IPS-20b (cell line): ENCODE measurements around the gene FGF18.

Source experiments
- H3K27ac ChIP-seq: one replicate; pipeline ENCODE4 v1.5.1; 2013; ENCODE audit warnings: low read length
- H3K27me3 ChIP-seq: 2 replicates; pipeline ENCODE4 v1.6.1; 2013; ENCODE audit warnings: mild to moderate bottlenecking, low read length, inconsistent platforms; ENCODE audit not compliant: insufficient read depth
- H3K36me3 ChIP-seq: 2 replicates; pipeline ENCODE4 v1.6.1; 2013; ENCODE audit warnings: low read depth, mild to moderate bottlenecking, inconsistent platforms, low read length, moderate library complexity; ENCODE audit not compliant: insufficient read depth
- H3K4me1 ChIP-seq: 2 replicates; pipeline ENCODE4 v1.6.1; 2013; ENCODE audit warnings: mild to moderate bottlenecking, control low read depth, inconsistent platforms, low read length, moderate library complexity; ENCODE audit not compliant: insufficient read depth
- H3K4me3 ChIP-seq: 2 replicates; pipeline ENCODE4 v1.5.1; 2013; ENCODE audit warnings: mild to moderate bottlenecking, low read length, inconsistent platforms
- H3K9ac ChIP-seq: 2 replicates; pipeline ENCODE4 v1.6.1; 2013; ENCODE audit warnings: low read depth, mild to moderate bottlenecking, inconsistent platforms, low read length, moderate library complexity
- H3K9me3 ChIP-seq: 2 replicates; pipeline ENCODE4 v1.6.1; 2013; ENCODE audit warnings: mild to moderate bottlenecking, low read depth, low read length, inconsistent platforms; ENCODE audit not compliant: insufficient read depth

The FGF18 gene

DNA sequence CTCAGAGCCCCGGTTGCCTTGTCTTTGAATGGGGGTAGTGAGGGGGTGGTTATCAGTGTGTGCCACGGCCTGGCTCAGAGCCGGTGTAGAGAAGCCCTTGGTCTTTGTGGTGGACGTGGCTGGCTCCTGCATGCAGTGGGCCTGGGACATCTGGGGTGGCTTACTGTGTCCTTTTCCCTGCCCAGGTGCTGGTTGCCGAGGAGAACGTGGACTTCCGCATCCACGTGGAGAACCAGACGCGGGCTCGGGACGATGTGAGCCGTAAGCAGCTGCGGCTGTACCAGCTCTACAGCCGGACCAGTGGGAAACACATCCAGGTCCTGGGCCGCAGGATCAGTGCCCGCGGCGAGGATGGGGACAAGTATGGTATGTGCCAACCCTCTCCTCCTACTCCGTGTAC, 16.5 kb downstream of the FGF18 start:
- Histone ChIP-seq H3K27ac (no peak overlapping the region), H3K36me3 (no peaks in the 10 kb centered on the region), H3K4me3 (no peak overlapping the region), H3K4me1 (peaks cover 10% of the 10 kb centered on the region; the same call in 1 of the 2 replicates), H3K9me3 (no peaks in the 10 kb centered on the region), H3K9ac (no peak overlapping the region), H3K27me3 (no peaks in the 10 kb centered on the region)

DNA sequence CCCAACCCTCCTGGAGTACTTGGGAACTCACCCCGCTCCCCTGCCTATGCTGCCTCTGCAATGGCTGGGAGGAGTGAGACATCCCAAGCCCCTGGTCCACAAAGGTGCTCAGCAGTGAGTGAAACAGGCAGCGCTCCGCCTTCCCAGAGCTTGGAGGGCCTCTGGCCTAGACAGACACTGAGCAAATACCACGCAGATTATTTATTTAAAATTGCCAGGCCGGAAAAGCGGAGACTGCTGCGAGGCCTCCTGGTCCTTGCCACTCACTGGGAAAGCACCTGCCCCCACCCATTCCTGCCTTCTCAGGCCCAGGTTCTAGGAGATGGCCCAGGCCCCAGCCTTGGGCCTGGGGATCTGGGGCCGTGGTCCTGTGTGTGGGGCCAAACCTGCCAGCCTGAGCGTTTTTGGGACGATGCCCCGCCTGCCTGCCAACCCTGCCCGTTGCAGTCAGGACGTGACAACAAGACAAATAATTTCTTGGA, 17.4 kb downstream of the FGF18 start:
- Histone ChIP-seq H3K9me3 (no peaks in the 10 kb centered on the region), H3K4me3 (no peak overlapping the region), H3K4me1 (peaks cover 10% of the 10 kb centered on the region; the same call in 1 of the 2 replicates), H3K36me3 (no peaks in the 10 kb centered on the region), H3K27ac (no peak overlapping the region), H3K9ac (no peak overlapping the region), H3K27me3 (no peaks in the 10 kb centered on the region)

GRCh38 chr5:171437286-171437821, 17.9 kb downstream of the FGF18 start:
- Histone ChIP-seq H3K9ac (no peak overlapping the region), H3K4me3 (peak overlapping the region; percentile 24; the same call in 1 of the 2 replicates), H3K27me3 (no peaks in the 10 kb centered on the region), H3K27ac (no peak overlapping the region), H3K36me3 (no peaks in the 10 kb centered on the region), H3K9me3 (no peaks in the 10 kb centered on the region), H3K4me1 (peaks cover 10% of the 10 kb centered on the region; the same call in 1 of the 2 replicates)

DNA sequence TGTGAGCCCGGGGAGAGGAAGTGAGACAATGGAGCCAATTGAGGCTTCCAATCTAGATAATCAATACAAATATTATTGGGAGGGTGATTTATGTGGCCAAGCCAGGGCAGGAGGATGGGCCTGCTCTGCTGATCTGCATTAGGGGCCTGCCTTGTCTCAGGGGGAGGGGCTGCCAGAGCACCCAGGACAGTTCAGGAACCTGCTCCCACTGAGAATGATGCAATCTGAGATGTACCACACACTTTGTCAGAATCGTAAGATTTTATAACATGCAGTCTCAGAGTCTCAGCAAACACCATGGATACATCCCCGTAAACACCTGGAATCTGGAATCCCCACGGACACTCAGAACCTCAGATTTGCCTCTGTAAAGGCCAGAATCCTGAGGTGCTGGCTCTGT, 19.3 kb downstream of the FGF18 start:
- H3K27ac ChIP-seq: no peak overlapping the region
- H3K36me3 ChIP-seq: no peaks in the 10 kb centered on the region
- H3K4me3 ChIP-seq: no peak overlapping the region
- no peak overlapping the region for H3K9ac ChIP-seq
- no peaks in the 10 kb centered on the region for H3K27me3 ChIP-seq
- peaks cover 5% of the 10 kb centered on the region; the same call in 1 of the 2 replicates for H3K4me1 ChIP-seq
- H3K9me3 ChIP-seq: no peaks in the 10 kb centered on the region

GRCh38 chr5:171441246-171441791, 21.9 kb downstream of the FGF18 start:
- no peak overlapping the region for H3K4me3 ChIP-seq
- no peaks in the 10 kb centered on the region for H3K36me3 ChIP-seq
- no peaks in the 10 kb centered on the region for H3K27me3 ChIP-seq
- no peak overlapping the region for H3K9ac ChIP-seq
- no peak overlapping the region for H3K27ac ChIP-seq
- no peaks in the 10 kb centered on the region for H3K9me3 ChIP-seq
- peaks cover 5% of the 10 kb centered on the region; the same call in 1 of the 2 replicates for H3K4me1 ChIP-seq

- H3K9me3 ChIP-seq: no peaks in the 10 kb centered on the region
- H3K27ac ChIP-seq: no peak overlapping the region
- peaks cover 5% of the 10 kb centered on the region; the same call in 1 of the 2 replicates for H3K4me1 ChIP-seq
- no peaks in the 10 kb centered on the region for H3K36me3 ChIP-seq
- H3K4me3 ChIP-seq: no peak overlapping the region
- H3K27me3 ChIP-seq: no peaks in the 10 kb centered on the region
- no peak overlapping the region for H3K9ac ChIP-seq
Observed at GRCh38 chr5:171442287-171443042, 23.0 kb downstream of the FGF18 start.

GRCh38 chr5:171444582-171444981, 25.1 kb downstream of the FGF18 start:
- Histone ChIP-seq H3K9me3 (no peaks in the 10 kb centered on the region), H3K27ac (no peak overlapping the region), H3K36me3 (no peaks in the 10 kb centered on the region), H3K27me3 (peaks cover 3% of the 10 kb centered on the region; the same call in 1 of the 2 replicates), H3K4me1 (peaks cover 3% of the 10 kb centered on the region; the same call in 1 of the 2 replicates), H3K4me3 (no peak overlapping the region), H3K9ac (no peak overlapping the region)

- Histone ChIP-seq H3K9me3 (no peaks in the 10 kb centered on the region), H3K9ac (no peak overlapping the region), H3K27me3 (peaks cover 10% of the 10 kb centered on the region; the same call in 1 of the 2 replicates), H3K4me3 (no peak overlapping the region), H3K4me1 (0 out of 2 replicates have a peak, but pooled peaks cover 3% of the 10 kb centered on the region), H3K27ac (no peak overlapping the region), H3K36me3 (no peaks in the 10 kb centered on the region)
Observed at GRCh38 chr5:171445644-171446516, 26.4 kb downstream of the FGF18 start.

DNA sequence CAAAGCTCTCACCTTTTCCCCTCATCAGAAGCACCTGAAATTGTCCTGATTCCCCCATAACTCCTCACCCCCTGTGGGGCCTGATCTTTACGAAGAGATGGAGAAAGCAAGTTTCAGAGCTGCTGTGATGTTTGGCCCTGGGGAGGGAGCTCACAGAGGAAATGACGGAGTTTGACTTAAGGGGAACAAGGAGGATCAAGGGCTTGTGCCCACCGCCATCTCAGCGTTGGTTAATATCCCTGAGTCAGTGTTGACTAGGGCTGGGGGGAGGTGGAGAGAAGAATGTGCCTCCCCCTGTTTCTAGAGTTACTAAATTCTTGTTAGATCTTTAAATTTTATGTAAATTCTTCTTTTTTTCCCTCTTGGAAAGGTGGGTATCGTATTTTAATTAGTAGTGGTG, 27.8 kb downstream of the FGF18 start:
- Histone ChIP-seq H3K4me1 (0 out of 2 replicates have a peak, but pooled peaks cover 3% of the 10 kb centered on the region), H3K27ac (no peak overlapping the region), H3K4me3 (no peak overlapping the region), H3K9me3 (no peaks in the 10 kb centered on the region), H3K9ac (no peak overlapping the region), H3K36me3 (no peaks in the 10 kb centered on the region), H3K27me3 (peaks cover 13% of the 10 kb centered on the region; the same call in 1 of the 2 replicates)

- Histone ChIP-seq H3K27me3 (peaks cover 13% of the 10 kb centered on the region; the same call in 1 of the 2 replicates), H3K9ac (no peak overlapping the region), H3K27ac (no peak overlapping the region), H3K4me1 (0 out of 2 replicates have a peak, but pooled peaks cover 3% of the 10 kb centered on the region), H3K36me3 (no peaks in the 10 kb centered on the region), H3K4me3 (no peak overlapping the region), H3K9me3 (no peaks in the 10 kb centered on the region)
Observed at GRCh38 chr5:171449426-171449825, 30.0 kb downstream of the FGF18 start.
